HG03469 (cell line): ENCODE results near the gene GLRX3.
"Not testable (repeated sequence)": the region's sequence is repeated elsewhere in the genome, so short reads cannot be mapped to it uniquely, and the experiment has no call there.

Experiments used
- ATAC-seq: cut with Tn5 transposase; IDR thresholded peaks from one replicate; pipeline ENCODE4 v1.9.1; 2021; ENCODE audit warnings: mild to moderate bottlenecking, moderate library complexity, moderate number of reproducible peaks; ENCODE audit not compliant: unreplicated experiment

GLRX3 gene

GRCh38 chr10:130136226-130137089 lies at the start of gene GLRX3:
TSS of gene GLRX3 (plus strand) at chr10:130136391. CDS start at chr10:130136421, 30 bp downstream.
- ATAC-seq = peak; percentile 65

GRCh38 chr10:130090565-130090964 lies 45.6 kb upstream of the GLRX3 start:
- not testable (repeated sequence) for ATAC-seq

GRCh38 chr10:130099344-130099743 lies 36.8 kb upstream of the GLRX3 start:
- no peak for ATAC-seq

- ATAC-seq = no peak
Observed at GRCh38 chr10:130105724-130106123, 30.5 kb upstream of the GLRX3 start.

DNA sequence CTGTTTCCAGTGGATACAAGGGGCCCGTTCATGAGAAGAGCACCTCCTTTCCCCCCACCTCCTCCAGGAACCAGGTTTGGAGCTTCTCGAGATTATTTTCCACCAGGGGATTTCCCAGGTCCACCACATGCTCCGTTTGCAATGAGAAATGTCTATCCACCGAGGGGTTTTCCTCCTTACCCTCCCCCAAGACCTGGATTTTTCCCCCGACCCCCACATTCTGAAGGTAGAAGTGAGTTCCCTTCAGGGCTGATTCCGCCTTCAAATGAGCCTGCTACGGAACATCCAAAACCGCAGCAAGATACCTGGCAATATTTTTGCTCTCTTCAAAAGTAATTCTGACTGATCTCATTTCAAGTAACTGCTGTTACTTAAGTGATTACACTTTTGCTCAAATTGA lies 28.0 kb upstream of the GLRX3 start:
- not testable (repeated sequence) for ATAC-seq

DNA sequence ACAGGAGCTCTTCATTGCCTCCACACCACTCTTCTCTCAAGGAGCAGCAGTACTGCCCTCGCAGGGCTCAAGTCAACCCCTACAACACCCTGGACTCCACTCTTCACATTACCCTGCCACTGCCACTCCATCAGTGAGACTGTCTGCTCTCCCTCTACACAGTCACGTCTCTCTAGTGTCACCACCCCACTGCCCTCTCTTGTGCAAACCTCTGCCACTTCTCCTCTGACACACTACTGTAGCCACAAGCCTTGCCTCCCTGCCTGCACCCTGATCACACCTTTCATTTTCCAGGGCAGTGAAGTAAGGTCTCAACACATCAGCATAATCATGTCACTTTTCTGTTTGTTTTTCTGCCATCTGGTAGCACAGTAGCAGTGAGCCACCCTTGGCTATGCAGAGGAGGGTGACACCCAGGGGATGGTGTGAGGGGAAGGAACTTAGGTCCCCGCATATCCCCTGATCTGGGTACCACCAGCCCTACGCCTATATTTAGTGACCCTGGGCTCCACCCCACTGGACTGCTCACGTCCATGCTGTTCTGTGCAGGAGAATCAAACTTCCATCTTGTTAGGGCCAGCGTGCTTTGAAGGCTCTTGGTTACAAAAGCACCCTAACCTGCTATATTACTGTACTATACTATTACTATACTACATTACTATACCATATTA lies 27.1 kb upstream of the GLRX3 start:
- no peak for ATAC-seq

GRCh38 chr10:130109796-130110245 lies 26.4 kb upstream of the GLRX3 start:
- ATAC-seq = no peak

DNA sequence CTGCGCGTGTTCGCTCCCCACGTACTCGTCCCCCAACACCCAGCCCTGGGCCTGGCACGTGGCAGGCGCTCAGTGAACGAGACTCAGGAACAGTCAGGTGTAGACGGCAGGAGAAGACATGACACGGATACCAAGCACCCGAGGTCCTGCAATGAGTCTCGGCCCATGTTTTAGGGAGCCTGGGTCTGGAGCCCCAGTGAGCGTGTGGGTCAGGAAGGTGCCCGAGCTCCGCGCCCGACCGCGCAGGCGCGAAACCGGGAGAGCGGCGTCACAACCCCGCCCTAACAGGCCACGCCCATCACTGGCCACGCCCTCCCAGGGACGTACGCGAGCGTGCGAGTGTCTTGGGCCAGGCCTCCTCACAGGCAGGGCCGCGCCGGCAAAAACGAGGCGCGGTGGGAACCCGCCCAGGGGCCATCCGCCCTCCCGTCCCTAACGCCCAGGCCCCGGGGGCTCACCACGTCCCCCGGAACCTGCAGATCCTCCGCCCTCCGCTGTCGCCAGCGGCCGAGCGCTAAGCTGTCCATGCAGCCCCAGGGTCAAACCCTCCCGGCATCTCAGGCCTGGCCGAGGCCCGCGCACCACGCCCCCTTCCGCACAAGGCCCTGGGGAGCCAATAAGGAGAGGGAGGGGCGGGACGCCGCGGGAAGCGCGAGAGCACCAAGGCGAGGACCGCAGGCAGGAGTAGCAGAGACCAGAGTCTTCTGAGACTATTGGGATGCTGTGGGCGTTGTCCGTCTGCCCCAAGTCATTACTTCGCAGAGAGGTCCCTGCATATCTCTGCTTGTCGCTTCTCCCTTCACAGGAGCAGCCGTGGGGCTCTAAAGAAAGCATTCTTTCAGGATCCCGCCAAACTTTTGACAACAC lies 25.7 kb upstream of the GLRX3 start, which contains the start of gene C10orf143:
C10orf143 (minus strand) TSS at position 585 of the 867 bp plus-strand sequence; CDS start at position 527, 58 bp downstream.
- ATAC-seq = peak; percentile 63

DNA sequence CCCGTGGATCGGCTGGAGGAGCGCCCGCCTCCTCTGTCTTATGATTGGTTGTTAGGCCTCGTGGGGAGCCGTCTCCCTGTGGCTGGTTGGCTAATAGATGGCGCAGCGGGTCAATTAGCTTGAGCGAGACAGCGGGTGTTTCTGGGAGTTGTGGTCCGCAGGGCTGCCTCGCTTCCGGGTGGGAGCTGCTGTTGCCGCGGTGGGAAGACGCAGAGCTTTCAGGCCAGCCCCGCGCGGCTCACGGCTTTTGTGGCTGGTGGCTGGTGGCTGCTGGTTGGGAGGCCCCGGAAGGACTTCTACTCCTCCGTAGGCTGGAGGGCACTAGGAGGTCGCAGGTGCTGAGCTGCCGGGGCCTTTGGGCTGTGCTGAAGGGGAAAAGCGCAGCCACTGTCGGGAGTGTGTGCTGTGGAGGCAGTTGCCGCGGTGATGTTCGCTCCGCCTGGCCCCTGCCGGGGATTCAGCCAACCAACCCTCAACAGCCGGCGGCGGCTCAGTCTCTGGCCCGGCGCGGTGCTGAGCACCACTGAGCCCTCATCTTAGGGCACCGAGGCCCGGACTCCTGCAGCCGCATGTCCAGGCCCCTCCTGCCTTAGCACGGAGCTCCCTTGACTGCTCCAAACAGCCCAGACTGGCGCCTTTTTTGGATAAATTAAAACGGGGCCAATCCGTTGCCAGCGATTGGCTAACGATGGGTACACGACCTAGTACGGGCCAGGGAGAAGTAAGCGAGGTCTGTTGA lies 24.9 kb upstream of the GLRX3 start:
- ATAC-seq = peak; percentile 74

- ATAC-seq = no peak
Observed at GRCh38 chr10:130111852-130112180, 24.4 kb upstream of the GLRX3 start.

- no peak for ATAC-seq
Observed at GRCh38 chr10:130112821-130113220, 23.4 kb upstream of the GLRX3 start.

GRCh38 chr10:130116942-130117341 lies 19.2 kb upstream of the GLRX3 start:
- ATAC-seq = not testable (repeated sequence)

DNA sequence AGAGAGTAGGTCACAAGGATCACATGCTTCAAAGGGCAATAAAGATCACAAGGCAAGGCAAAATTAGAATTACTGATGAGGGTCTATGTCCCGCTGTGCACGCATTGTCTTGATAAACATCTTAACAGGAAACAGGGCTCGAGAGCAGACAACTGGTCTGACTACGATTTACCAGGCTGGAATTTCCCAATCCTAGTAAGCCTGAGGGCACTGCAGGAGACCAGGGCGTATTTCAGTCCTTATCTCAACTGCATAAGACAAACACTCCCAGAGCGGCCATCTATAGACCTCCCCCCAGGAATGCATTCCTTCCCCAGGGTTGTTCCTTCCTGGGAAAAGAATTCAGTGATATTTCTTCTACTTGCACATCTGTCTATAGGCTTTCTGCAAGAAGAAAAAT lies 18.7 kb upstream of the GLRX3 start:
- ATAC-seq = not testable (repeated sequence)

DNA sequence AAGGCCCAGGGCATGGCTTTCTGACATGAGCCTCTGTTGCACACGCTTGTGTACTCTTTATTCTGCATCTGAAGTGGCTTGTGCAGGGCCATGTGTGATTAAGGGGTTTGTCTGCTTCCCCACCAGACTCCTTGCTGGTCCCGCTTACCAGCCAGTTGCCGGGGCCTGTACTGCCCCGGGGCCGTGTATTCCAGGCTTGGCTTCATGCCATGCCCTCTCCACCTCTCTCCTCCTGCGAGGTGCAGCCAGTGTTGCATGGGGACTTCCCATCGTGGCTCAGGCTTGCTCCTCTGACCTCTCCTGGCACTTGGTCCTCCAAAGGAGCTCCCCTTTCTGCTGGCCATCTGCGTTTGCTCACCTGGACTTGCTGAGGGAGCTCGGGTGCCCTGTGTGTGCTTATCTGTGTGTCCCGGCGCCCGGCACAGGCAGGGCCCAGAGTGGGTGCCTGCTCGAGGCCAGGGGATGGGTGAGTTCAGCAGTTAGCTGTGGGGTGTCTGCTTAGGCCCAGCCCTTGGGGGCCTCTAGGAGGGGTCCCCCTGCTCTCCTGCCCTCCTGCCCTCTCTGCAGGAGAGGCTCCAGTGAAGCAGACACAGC lies 14.6 kb upstream of the GLRX3 start:
- no peak for ATAC-seq

DNA sequence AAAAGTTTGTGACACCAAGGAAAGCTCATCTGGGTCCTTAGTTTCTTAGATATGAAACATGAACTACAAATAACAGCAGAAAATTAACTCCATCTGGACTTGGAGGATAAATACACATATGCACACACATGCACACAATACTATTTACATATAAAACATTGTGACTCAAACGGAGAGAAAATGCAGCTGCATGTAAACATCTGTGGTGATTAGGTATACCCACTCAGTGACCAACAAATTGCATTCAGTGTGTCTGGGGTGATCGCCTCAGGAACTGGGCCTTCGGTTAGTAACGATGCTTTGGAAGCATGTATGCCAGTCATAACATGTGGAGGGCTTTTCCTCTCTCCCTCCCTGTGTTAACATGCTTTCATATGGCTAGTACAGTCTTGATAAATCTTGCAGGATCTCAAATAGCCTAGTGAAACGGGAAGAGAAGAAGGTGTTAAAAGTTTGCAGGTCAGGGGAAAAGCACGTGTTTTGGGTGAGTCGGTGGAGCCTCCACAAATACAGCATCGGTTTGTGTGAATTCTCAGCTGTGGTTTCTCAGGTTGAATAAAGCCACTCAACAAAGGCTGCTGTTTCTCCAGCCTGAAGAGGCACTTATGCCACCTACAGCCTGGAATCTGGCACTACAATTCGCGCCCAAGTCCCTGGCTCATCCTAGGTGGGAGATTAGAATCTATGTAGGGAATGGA lies 8.7 kb upstream of the GLRX3 start:
- ATAC-seq = peak; percentile 97

GRCh38 chr10:130128062-130128781 lies 8.0 kb upstream of the GLRX3 start:
- ATAC-seq = peak; percentile 6

DNA sequence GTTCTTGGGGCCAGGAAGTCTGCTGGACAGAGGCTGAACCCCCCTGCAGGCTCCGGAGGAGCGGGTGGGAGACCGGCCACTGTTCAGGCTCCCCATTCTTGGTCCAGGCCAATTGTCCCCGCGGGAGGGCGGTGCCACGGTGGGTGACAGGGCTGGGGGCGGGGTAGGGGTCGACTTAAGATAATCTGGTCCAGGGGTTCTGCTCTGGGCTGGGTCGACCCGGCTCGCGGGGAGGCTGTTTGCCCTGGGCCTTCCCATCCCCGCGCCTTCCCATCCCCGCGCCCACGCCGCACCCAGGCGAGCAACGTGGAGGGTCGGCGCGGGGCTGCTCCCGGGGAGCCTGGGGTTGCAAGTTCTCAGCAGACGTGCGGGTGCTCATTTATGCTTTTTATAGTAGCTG lies 7.3 kb upstream of the GLRX3 start:
- no peak for ATAC-seq

DNA sequence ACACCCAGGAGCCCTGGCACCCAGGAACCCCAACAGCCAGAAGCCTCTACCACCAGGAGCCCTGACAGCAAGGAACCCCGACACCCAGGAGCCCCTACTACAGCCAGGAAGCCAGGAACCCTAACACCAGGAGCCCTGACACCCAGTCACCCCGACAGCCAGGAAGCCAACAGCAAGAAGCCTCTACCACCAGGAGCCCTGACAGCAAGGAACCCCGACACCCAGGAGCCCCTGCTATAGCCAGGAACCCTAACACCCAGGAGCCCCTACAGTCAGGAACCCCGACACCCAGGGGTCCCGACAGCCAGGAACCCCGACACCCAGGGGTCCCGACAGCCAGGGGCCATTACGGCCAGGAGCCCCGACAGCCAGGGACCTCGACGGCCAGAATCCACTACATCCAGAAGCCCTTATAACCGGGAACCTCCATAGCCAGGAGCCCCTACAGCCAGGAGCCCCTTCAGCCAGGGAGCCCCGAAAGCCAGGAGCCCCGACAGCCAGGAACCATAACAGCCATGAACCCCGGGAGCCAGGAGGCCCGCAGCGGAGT lies 440 bp upstream of the GLRX3 start:
- no peak for ATAC-seq

- no peak for ATAC-seq
Observed at GRCh38 chr10:130137090-130137448, 878 bp downstream of the GLRX3 start.
